DLD1 (cell line): Measurements from ENCODE around the gene LGI2.

ENCODE experiments used
- in situ Hi-C: cut with HindIII; loops from 2 replicates; pipeline ENCODE4 v1.10.0; 2017; ENCODE audit warnings: low sequenced_read_pairs

The LGI2 gene

DNA sequence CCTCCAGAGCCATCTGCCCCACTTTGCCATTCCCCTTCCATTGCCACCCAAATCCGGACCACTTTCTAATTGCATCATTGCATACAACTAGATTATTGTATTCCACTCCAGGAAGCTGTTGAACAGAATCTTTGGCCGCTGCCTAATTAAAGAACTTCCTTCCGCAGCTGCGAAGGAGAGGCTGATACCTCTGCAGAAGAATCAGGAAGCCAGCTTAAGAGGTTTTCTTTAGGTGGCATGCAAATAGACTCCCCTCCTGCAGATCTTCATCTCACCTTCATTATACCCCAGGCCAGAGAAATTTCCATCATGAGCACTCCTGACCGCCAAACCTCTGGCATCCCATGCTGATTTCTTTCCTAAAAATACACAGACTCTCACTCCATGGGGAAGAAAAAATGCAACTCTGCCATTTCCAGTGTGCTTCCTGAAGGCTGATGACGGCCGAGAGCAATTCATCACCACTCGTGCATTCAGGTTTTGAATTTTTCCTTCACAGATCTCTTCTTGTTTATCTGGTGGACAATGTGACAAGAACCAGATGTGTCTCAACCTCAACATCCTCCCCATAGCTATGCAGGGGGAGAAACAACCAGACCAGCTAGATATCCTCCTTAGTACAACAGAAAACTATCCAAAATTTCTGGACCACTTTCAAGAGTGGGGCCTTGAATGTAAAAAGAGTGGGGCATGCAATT is 31.2 kb downstream of the LGI2 start:
- in situ Hi-C loops = no loop called here

DNA sequence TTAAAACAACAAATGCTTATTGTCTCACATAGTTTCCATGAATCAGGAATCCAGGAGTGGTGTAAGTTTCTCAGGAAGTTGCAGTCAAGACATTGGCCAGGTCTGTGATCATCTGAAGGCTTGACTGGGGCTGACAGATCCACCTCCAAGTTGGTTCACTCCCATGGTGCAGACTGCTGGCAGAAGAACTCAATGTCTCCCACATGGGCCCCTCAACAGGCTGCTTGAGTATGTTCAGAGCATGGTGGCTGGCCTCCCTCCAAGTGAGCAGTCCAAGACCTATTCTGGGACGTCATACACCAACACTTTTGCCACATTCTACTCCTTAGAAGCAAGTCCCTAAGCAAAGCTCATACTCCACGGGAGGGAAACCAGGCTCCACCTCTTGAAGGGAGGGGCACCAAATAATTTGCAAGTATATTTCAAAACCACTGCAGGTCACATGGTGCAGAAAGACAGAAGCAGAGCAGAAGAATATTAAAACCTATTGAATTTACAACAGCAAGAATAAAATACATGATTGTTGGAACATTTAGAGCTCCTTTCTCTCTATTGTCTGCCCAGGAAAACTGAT is 35.3 kb downstream of the LGI2 start:
- in situ Hi-C loops = no loop called here

GRCh38 chr4:24993551-24994080 is 37.1 kb downstream of the LGI2 start:
- in situ Hi-C loops = no loop called here

GRCh38 chr4:24992968-24993367 is 37.8 kb downstream of the LGI2 start:
- in situ Hi-C loops = no loop called here

DNA sequence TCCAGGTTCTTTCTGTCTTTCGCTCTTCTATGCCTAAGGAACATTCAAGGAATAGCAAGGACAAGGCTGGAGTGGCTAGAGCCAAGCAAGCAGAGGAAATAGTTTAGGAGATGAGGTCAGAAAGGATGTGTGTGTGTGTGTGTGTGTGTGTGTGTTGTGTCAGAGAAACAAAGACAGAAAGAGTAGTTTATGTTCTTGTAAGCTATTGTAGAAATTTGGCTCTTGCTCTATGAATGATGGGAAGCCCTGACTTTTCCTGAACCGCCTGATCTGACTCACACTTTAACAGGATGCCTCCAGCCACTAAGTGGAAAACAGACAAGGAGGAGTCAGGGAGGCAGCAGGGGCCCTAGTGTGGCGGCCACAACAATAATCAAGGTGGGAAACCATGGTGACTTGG is 39.7 kb downstream of the LGI2 start:
- in situ Hi-C loops = no loop called here

DNA sequence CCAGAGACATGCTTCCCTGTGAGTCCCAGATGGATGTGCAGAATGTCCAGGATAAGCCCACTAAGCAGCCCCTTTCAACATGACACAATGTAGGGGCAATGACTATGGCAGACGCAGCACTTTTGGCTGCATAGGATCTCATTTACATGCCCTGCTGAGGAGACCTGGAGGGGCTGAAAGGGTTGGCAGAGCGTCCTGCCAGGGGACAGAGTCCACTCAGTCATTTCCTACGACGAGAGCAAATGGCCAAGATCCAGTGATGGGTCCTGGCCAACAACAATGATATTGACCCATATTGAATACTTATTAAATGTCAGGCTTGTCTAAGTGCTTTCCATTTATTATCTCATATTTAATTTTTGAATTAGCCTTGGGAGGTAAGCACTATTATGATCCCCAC is 41.4 kb downstream of the LGI2 start:
- in situ Hi-C loops = no loop called here

- in situ Hi-C loops = no loop called here
Measured at GRCh38 chr4:24988776-24989175, 42.0 kb downstream of the LGI2 start.

GRCh38 chr4:24984602-24985532 is 45.9 kb downstream of the LGI2 start:
- in situ Hi-C loops = no loop called here

GRCh38 chr4:24980740-24981139 is 50.0 kb downstream of the LGI2 start:
- in situ Hi-C loops = no loop called here

- in situ Hi-C loops = no loop called here
Measured at GRCh38 chr4:24980064-24980690, 50.6 kb downstream of the LGI2 start.

GRCh38 chr4:24979554-24979953 is 51.2 kb downstream of the LGI2 start:
- in situ Hi-C loops = no loop called here

GRCh38 chr4:24978291-24979075 is 52.3 kb downstream of the LGI2 start:
- in situ Hi-C loops = no loop called here

GRCh38 chr4:24975510-24975909 is 55.2 kb downstream of the LGI2 start:
- in situ Hi-C loops = no loop called here

DNA sequence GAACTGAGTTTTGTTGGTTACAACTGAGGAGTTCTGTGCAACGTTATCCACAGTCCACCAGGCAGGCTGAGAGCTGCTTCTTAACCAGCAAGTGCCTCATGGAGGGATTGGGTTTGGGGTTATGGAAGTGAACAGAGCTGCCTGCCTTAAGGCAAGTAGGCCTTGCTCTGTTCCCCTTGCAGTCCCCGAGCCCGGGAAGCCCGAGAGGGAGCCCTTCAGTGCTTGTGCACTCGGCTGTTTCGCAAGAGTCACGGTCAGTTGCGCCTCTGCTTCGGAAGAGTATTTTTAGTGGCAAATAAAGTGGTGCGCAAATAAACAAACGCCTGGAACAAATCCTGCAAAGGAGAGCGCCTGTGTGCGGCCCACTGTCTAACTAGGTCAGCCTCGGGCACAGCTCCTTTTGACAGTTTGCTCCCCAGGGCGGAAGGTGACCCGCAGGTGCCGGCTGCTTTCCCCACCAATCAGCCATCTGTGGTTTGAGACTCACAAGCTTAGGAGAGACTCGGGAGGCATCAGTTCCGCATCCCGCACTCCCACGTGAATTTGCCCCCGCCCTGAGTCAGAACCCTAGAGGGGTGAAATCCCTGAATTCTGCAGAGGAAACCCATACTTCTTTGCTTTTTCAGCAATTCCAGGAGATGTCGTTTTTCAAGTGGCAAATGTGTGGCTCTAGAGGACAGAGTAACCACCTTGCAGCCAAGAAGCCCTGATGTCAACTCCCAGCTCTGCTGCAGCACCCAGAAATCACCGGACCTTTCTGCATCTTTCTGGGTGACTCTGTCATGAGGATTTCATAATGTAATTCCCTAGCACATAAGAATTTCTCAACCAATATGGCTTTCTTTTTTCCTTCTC is 56.8 kb downstream of the LGI2 start:
- in situ Hi-C loops = no loop called here

- in situ Hi-C loops = no loop called here
Measured at GRCh38 chr4:24973404-24973746, 57.4 kb downstream of the LGI2 start.

DNA sequence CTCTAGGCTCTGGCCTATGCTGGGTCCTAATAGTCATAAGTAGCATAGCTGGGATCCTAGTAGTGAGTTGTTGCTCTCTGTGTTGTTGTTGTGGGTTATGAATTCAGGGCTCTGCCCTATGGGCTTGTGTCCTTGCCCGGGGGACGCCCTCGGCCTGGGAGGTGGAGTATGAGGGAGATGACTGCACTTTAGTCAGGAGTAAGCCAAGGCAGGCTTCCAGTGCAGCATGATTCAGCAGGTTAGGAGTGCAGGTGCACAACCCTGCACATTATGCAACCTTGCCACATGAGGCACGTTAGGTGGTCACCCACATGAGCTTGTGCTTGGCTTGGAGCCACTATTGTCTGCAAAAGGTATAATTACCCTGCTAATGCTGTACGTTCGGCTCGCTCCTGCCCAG is 59.6 kb downstream of the LGI2 start:
- in situ Hi-C loops = no loop called here

GRCh38 chr4:24970635-24971034 is 60.1 kb downstream of the LGI2 start:
- in situ Hi-C loops = no loop called here

- in situ Hi-C loops = no loop called here
Measured at GRCh38 chr4:24970191-24970590, 60.6 kb downstream of the LGI2 start.

- in situ Hi-C loops = no loop called here
Measured at GRCh38 chr4:24969486-24969885, 61.3 kb downstream of the LGI2 start.

DNA sequence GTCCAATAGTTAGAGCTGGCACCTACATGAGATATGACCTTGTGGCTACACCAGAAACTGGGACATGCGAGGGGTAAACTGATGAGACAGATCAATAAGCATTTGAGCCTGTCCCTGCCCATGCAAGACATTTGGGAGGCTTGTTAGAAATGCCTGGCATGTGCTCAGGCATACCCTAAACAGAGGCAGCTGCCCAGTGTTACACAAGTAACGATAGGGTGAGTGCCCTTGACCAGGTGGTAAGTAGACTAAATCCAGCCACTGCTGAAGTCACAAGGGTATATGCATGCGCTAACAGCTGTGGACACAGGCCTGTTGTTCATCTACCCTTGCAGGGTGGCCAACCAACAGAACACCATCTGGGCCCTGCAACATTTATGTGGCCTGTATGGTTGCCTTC is 61.8 kb downstream of the LGI2 start:
- in situ Hi-C loops = no loop called here
